ENCODE measurements around the gene BCO2.
A peak's percentile ranks its signal among the peaks of the same experiment; 100 is the strongest.

BCO2 gene, protein sequence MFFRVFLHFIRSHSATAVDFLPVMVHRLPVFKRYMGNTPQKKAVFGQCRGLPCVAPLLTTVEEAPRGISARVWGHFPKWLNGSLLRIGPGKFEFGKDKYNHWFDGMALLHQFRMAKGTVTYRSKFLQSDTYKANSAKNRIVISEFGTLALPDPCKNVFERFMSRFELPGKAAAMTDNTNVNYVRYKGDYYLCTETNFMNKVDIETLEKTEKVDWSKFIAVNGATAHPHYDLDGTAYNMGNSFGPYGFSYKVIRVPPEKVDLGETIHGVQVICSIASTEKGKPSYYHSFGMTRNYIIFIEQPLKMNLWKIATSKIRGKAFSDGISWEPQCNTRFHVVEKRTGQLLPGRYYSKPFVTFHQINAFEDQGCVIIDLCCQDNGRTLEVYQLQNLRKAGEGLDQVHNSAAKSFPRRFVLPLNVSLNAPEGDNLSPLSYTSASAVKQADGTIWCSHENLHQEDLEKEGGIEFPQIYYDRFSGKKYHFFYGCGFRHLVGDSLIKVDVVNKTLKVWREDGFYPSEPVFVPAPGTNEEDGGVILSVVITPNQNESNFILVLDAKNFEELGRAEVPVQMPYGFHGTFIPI

DNA sequence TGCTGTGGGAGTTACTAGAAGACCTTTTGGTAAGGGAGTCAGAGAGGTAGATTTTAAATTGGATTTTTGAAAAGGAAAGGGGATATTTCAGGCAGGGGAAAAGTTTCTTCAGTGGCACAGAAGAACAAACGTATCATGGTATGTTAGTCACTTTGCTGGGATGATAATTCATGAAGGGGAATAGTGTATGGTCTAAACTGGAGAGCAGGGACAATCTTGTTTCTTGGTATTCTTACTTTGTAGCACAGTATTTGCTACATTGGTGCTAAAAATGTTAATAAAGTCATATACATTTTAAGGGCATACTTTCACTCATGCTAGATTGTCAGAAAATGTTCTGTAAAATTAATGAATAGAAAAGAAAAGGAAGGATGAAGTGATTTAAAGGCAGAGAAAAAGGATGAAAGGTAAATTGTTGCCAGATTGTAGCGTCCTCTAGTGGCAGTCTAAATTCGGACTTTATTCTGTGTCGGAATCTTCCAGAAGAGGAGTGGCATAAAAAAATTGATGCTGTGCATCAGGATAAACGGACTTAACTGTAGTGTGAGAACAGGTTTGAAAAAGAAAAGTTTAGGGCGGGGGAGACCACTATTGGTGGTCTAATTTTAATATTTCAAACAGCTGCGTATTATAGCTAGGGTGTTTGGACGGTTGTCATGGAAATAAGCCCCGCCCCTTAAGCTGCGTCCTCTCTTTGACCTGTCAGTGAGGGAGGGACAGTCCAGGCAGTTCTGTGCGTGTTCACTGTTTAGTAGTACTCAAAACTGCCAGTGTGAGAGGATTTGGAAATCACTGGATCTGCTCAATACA lies at the start of gene BCO2:
Gene BCO2 (plus strand): TSS at position 724 of the 810 bp plus-strand sequence. CDS start 90 bp downstream, outside the sequence.
- peak within 1 kb of the TSS; percentile 19 for H3K4me3 ChIP-seq (ENCODE audit: low read depth, low read length)
- TF ChIP-seq, protein P1, sequence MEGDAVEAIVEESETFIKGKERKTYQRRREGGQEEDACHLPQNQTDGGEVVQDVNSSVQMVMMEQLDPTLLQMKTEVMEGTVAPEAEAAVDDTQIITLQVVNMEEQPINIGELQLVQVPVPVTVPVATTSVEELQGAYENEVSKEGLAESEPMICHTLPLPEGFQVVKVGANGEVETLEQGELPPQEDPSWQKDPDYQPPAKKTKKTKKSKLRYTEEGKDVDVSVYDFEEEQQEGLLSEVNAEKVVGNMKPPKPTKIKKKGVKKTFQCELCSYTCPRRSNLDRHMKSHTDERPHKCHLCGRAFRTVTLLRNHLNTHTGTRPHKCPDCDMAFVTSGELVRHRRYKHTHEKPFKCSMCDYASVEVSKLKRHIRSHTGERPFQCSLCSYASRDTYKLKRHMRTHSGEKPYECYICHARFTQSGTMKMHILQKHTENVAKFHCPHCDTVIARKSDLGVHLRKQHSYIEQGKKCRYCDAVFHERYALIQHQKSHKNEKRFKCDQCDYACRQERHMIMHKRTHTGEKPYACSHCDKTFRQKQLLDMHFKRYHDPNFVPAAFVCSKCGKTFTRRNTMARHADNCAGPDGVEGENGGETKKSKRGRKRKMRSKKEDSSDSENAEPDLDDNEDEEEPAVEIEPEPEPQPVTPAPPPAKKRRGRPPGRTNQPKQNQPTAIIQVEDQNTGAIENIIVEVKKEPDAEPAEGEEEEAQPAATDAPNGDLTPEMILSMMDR (IDR thresholded peaks at IDR 0.05; ENCODE audit: low read depth, low read length, missing control alignments): peak; percentile 82
- in situ Hi-C loops (cut with HindIII; ENCODE audit: low sequenced_read_pairs): no loop called here
- peak; percentile 42 for DNase-seq (ENCODE audit: low read depth)

DNA sequence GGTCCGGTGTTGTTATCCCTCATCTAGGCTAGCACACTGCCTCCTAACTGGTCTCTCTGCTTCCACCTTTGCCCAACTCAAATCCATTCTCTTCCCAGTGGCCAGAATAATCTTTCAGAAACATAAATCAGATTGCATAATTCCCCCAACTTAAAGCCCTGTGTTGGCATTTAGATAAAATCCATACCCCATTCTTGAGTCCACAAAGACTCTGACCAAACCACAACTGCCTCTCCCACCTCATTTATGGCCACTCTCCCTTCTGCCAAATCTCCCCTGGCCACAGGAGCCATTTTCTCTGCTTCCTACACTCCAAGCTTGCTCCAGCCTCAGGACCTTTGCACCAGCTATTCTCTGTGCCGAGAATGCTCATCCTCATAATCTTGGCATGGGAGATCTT lies 48.3 kb upstream of the BCO2 start:
- in situ Hi-C loops (cut with HindIII; ENCODE audit: low sequenced_read_pairs): no loop called here
- no peak for DNase-seq (ENCODE audit: low read depth)
- H3K4me3 ChIP-seq (ENCODE audit: low read depth, low read length): no peak overlapping the region
- TF ChIP-seq, protein P1 (IDR thresholded peaks at IDR 0.05; ENCODE audit: low read depth, low read length, missing control alignments): no peak

DNA sequence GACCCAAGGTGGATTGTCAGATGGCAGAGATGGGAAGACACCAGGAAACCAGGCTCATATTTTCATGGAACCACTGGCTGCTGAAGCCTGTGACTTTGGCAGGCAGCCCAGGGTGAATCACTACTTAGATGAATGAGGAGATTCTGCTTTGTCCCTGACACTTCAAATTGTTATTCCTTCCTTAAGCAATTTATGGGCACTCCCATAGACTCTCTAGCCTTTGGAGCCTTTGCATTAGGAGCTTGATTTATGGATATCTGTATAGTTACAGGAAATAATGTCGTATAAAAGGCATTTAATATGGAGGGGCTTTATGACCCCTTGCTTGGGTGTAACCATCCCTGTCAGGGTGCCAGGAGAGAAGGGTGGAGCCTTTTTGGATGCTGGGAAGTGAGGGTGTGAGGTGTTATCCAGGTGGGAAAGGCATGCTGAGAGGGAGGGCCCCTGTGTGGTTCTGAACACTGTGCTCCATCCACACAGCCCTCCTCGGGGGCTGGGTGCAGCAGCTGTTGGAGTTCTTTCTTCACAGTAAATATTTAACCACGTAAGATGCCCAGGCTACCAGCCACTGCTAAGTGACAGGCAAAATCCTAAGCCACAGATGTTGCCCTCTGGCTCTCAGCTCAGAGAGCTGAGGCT lies 46.7 kb upstream of the BCO2 start:
- DNase-seq (ENCODE audit: low read depth): peak; percentile 40
- in situ Hi-C loops (cut with HindIII; ENCODE audit: low sequenced_read_pairs): no loop called here
- TF ChIP-seq, protein P1 (IDR thresholded peaks at IDR 0.05; ENCODE audit: low read depth, low read length, missing control alignments): no peak
- no peak overlapping the region for H3K4me3 ChIP-seq (ENCODE audit: low read depth, low read length)

DNA sequence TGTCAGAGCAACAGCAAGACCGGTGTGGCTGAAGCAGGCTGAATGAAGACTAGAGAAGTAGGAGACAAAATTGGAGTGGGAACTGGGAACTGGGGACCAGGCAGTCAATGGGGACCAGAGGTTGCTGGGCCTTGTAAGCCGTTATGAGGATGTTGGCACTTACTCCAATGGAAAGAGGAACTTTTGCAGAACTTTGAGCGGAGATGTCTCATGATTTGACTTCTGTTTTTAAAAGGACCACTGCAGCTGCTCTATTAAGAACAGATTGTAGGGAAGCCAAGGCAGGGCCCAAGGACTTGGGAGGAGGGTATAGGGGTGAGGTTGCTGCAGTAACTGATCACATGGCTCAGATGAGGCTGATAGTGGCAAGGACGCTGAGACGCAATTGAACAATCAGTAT lies 45.7 kb upstream of the BCO2 start:
- no peak overlapping the region for H3K4me3 ChIP-seq (ENCODE audit: low read depth, low read length)
- TF ChIP-seq, protein P1 (IDR thresholded peaks at IDR 0.05; ENCODE audit: low read depth, low read length, missing control alignments): no peak
- no peak for DNase-seq (ENCODE audit: low read depth)
- in situ Hi-C loops (cut with HindIII; ENCODE audit: low sequenced_read_pairs): no loop called here

DNA sequence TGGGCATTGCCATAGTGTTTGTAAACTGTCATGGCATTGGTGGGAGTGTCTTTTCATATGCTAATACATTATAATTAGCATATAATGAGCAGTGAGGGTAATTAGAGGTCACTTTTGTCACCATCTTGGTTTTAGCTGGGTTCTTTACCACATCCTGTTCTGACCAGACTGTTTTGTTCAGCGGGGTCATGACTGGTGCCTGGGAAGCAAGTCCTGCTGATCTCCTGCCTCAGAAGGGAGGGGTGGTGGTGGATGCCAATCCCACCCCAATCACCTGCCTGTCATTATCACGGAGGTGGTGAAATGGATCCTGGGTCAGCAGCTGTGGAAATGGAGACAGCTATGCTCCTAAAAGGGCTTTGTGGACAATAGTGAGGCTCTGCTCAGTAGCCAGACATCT lies 42.6 kb upstream of the BCO2 start:
- in situ Hi-C loops (cut with HindIII; ENCODE audit: low sequenced_read_pairs): no loop called here
- TF ChIP-seq, protein P1 (IDR thresholded peaks at IDR 0.05; ENCODE audit: low read depth, low read length, missing control alignments): no peak
- H3K4me3 ChIP-seq (ENCODE audit: low read depth, low read length): no peak overlapping the region
- DNase-seq (ENCODE audit: low read depth): no peak

DNA sequence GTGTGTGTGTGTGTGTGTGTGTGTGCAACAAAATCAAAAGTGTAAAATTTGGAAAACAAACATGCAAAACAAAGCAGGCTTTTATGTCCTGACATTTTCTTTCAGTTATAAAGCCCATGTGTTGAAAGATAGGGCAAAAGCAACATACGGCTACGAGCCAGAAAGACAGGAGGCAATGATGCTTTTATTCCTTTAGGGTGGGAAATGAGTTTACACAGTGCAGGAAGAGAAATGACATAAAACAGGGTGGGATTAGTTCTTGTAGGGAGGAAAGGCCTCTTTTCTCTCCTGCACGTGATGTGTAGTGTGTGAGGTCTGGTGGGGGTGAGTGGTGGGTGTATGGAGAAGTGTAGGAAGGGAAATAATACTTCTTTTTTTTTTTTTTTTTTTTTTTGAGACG lies 40.8 kb upstream of the BCO2 start:
- in situ Hi-C loops (cut with HindIII; ENCODE audit: low sequenced_read_pairs): no loop called here

More for the DNA sequence above, 40.8 kb upstream of the BCO2 start:
- DNase-seq (ENCODE audit: low read depth): no peak
- TF ChIP-seq, protein P1 (IDR thresholded peaks at IDR 0.05; ENCODE audit: low read depth, low read length, missing control alignments): no peak
- H3K4me3 ChIP-seq (ENCODE audit: low read depth, low read length): no peak overlapping the region

All from astrocyte of the cerebellum (primary cell).